Measurements from ENCODE around the gene IGHMBP2.

Gene IGHMBP2

DNA sequence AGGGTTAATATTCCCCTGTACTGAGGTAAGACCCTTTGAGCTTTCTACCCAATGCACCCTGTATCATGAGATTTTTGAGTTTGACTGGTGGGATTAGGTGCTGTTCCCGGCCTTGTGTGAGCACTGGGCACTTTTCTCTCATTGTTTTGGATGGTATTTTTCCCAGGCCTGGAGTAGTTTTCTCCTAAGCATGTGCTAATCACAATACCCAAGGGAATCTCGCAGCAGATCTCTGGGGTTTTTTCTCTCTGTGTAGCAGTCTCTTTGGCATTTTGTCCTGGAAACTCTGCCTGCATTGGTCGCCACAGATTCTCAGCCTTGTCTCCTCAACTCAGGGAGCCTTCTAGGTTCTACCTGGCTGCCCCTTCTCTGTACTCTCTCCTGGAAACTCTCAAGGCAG, 19.9 kb downstream of the IGHMBP2 start:
- H3K4me3 ChIP-seq (ENCODE audit: insufficient read depth in 1 of 2, low read depth in 1 of 2, low read length in 2 of 2), result no peak overlapping the region
- H3K36me3 ChIP-seq (ENCODE audit: control insufficient read depth in 1 of 2, insufficient read depth in 2 of 2, low read depth in 1 of 2, low read length in 2 of 2), result peaks cover 50 to 92% of the 10 kb centered on the region in 2 experiments
- no peak overlapping the region for H2BK5ac ChIP-seq (ENCODE audit: low read depth, low read length, poor library complexity, severe bottlenecking)
- no peak overlapping the region for H3K18ac ChIP-seq (ENCODE audit: low read depth in 1 of 2, low read length in 2 of 2)
- H2BK120ac ChIP-seq (ENCODE audit: low read depth, low read length), result no peak overlapping the region
- no peaks in the 10 kb centered on the region for H3K4me1 ChIP-seq (ENCODE audit: control insufficient read depth, insufficient read depth, low read depth, low read length)
- 99% methylated on average over 3 of the region's 3 CpGs for WGBS
- H3K14ac ChIP-seq (ENCODE audit: low read length in 2 of 2), result no peak overlapping the region
- no peak overlapping the region for H3K27ac ChIP-seq (ENCODE audit: low read length, poor library complexity, severe bottlenecking)
- no peak overlapping the region for H2AFZ ChIP-seq (ENCODE audit: low read depth, low read length)
- no peak overlapping the region for H2BK15ac ChIP-seq (ENCODE audit: low read depth, poor library complexity, severe bottlenecking)
- no peak overlapping the region for H4K91ac ChIP-seq (ENCODE audit: low read length)
- H4K8ac ChIP-seq (ENCODE audit: low read length), result no peak overlapping the region
- peaks cover 38% of the 10 kb centered on the region for H3K9me3 ChIP-seq (ENCODE audit: control insufficient read depth, low read length)
- no peak overlapping the region for H3K23ac ChIP-seq (ENCODE audit: low read length in 2 of 2)
- no peak overlapping the region for H2AK5ac ChIP-seq (ENCODE audit: low read length, severe bottlenecking)
- DNase-seq, result no peak
- no peak overlapping the region for H3K4ac ChIP-seq (ENCODE audit: low read depth in 1 of 2, low read length in 2 of 2)
- no peak overlapping the region for H2BK12ac ChIP-seq (ENCODE audit: low read length in 2 of 2)
- no peak overlapping the region for H3K9ac ChIP-seq (ENCODE audit: low read length)
- no peak overlapping the region for H3K4me2 ChIP-seq (ENCODE audit: low read length, poor library complexity, severe bottlenecking)
- peaks cover 21% of the 10 kb centered on the region for H3K79me1 ChIP-seq (replicated peaks; ENCODE audit: low read length, poor library complexity, severe bottlenecking)
- no peaks in the 10 kb centered on the region for H3K27me3 ChIP-seq (ENCODE audit: control insufficient read depth in 1 of 2, insufficient read depth in 1 of 2, low read length in 2 of 2)

DNA sequence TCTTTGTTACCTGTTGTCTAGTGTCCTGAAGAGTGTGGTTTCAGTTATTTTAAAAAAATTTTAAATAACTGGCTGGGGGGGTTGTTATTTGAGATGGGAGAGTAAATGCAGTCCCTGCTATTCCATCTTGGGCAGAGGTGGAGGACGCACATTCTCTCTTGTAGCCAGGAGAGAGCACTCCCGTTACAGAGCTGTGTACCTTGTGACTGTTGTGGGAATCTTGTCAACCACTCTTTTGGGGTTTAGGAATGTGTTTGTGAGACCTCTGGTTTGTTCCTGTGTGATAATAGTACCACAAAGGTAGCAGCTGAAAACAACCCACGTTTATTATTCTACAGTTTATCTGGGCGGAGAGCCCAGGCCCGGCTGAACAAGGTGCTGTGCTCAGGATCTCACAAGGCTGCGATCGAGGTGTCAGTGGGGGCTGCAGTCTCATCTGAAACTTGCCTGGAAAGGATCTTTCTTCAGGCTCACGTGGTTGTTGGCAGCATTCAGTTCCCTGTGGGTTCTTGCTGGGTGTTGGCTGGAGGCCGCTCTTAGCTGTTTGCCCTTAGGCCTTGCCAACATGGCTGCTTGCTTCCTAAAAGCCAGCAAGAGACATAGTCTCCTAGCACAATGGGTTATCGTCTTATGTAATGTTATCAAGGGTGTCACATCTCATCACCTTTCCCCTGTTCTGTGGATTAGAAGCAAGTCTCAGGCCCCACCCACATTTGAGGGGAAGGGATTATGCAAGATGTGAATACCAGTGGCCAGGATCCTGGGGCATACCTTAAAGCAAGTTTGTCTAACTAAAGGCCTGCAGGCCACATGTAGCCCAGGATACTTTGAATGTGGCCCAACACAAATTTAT, 20.6 kb downstream of the IGHMBP2 start:
- Histone ChIP-seq H2BK15ac (ENCODE audit: low read depth, poor library complexity, severe bottlenecking) (no peak overlapping the region), H3K36me3 (ENCODE audit: control insufficient read depth in 1 of 2, insufficient read depth in 2 of 2, low read depth in 1 of 2, low read length in 2 of 2) (peaks cover 53 to 92% of the 10 kb centered on the region in 2 experiments), H3K9me3 (ENCODE audit: control insufficient read depth, low read length) (peaks cover 38% of the 10 kb centered on the region), H3K4ac (ENCODE audit: low read depth in 1 of 2, low read length in 2 of 2) (no peak overlapping the region), H3K4me3 (ENCODE audit: insufficient read depth in 1 of 2, low read depth in 1 of 2, low read length in 2 of 2) (peak overlapping the region in 1 of 2 experiments; percentile 33), H3K79me1 (replicated peaks; ENCODE audit: low read length, poor library complexity, severe bottlenecking) (peaks cover 24% of the 10 kb centered on the region), H2BK120ac (ENCODE audit: low read depth, low read length) (no peak overlapping the region), H4K8ac (ENCODE audit: low read length) (no peak overlapping the region), H4K91ac (ENCODE audit: low read length) (no peak overlapping the region), H2AK5ac (ENCODE audit: low read length, severe bottlenecking) (no peak overlapping the region), H3K4me2 (ENCODE audit: low read length, poor library complexity, severe bottlenecking) (no peak overlapping the region), H2BK12ac (ENCODE audit: low read length in 2 of 2) (no peak overlapping the region), H3K23ac (ENCODE audit: low read length in 2 of 2) (peak overlapping the region in 1 of 2 experiments; percentile 27), H2AFZ (ENCODE audit: low read depth, low read length) (no peak overlapping the region), H3K18ac (ENCODE audit: low read depth in 1 of 2, low read length in 2 of 2) (no peak overlapping the region), H3K4me1 (ENCODE audit: control insufficient read depth, insufficient read depth, low read depth, low read length) (no peaks in the 10 kb centered on the region), H3K27me3 (ENCODE audit: control insufficient read depth in 1 of 2, insufficient read depth in 1 of 2, low read length in 2 of 2) (no peaks in the 10 kb centered on the region), H3K9ac (ENCODE audit: low read length) (no peak overlapping the region), H3K14ac (ENCODE audit: low read length in 2 of 2) (no peak overlapping the region), H3K27ac (ENCODE audit: low read length, poor library complexity, severe bottlenecking) (no peak overlapping the region), H2BK5ac (ENCODE audit: low read depth, low read length, poor library complexity, severe bottlenecking) (no peak overlapping the region)
- 89% methylated on average over 10 of the region's 10 CpGs for WGBS
- DNase-seq, result no peak

DNA sequence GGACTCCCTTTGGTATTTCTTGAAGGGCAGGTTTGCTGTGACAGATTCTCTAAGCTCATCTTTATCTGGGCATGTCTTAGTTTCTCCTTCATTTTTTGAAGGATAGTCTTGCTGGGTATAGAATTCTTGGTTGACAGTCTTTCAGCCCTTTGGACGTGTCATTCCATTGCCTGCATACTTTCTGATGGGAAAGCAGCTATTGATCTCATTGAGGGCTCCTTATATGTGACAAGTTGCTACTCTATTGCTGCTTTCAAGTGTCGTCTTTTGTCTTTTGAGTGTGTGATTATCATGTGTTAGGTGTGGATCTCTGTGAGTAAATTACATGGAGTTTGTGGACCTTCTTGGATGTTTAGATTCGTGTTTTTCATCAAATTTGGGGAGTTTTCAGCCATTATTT, 21.9 kb downstream of the IGHMBP2 start:
- H4K91ac ChIP-seq (ENCODE audit: low read length), result no peak overlapping the region
- H3K9me3 ChIP-seq (ENCODE audit: control insufficient read depth, low read length), result peaks cover 38% of the 10 kb centered on the region
- no peak overlapping the region for H3K4me2 ChIP-seq (ENCODE audit: low read length, poor library complexity, severe bottlenecking)
- no peak overlapping the region for H3K18ac ChIP-seq (ENCODE audit: low read depth in 1 of 2, low read length in 2 of 2)
- H2BK12ac ChIP-seq (ENCODE audit: low read length in 2 of 2), result no peak overlapping the region
- 63% methylated on average over 3 of the region's 3 CpGs for WGBS
- H3K9ac ChIP-seq (ENCODE audit: low read length), result no peak overlapping the region
- H3K27me3 ChIP-seq (ENCODE audit: control insufficient read depth in 1 of 2, insufficient read depth in 1 of 2, low read length in 2 of 2), result no peaks in the 10 kb centered on the region
- no peak overlapping the region for H3K4me3 ChIP-seq (ENCODE audit: insufficient read depth in 1 of 2, low read depth in 1 of 2, low read length in 2 of 2)
- H2BK5ac ChIP-seq (ENCODE audit: low read depth, low read length, poor library complexity, severe bottlenecking), result no peak overlapping the region
- H2AK5ac ChIP-seq (ENCODE audit: low read length, severe bottlenecking), result no peak overlapping the region
- no peak overlapping the region for H2BK120ac ChIP-seq (ENCODE audit: low read depth, low read length)
- peaks cover 60 to 92% of the 10 kb centered on the region in 2 experiments for H3K36me3 ChIP-seq (ENCODE audit: control insufficient read depth in 1 of 2, insufficient read depth in 2 of 2, low read depth in 1 of 2, low read length in 2 of 2)
- no peak overlapping the region for H2AFZ ChIP-seq (ENCODE audit: low read depth, low read length)
- no peak overlapping the region for H3K14ac ChIP-seq (ENCODE audit: low read length in 2 of 2)
- peaks cover 1% of the 10 kb centered on the region for H3K4me1 ChIP-seq (ENCODE audit: control insufficient read depth, insufficient read depth, low read depth, low read length)
- H2BK15ac ChIP-seq (ENCODE audit: low read depth, poor library complexity, severe bottlenecking), result no peak overlapping the region
- no peak overlapping the region for H3K4ac ChIP-seq (ENCODE audit: low read depth in 1 of 2, low read length in 2 of 2)
- no peak for DNase-seq
- no peak overlapping the region for H4K8ac ChIP-seq (ENCODE audit: low read length)
- no peak overlapping the region for H3K23ac ChIP-seq (ENCODE audit: low read length in 2 of 2)
- peaks cover 24% of the 10 kb centered on the region for H3K79me1 ChIP-seq (replicated peaks; ENCODE audit: low read length, poor library complexity, severe bottlenecking)
- H3K27ac ChIP-seq (ENCODE audit: low read length, poor library complexity, severe bottlenecking), result no peak overlapping the region

DNA sequence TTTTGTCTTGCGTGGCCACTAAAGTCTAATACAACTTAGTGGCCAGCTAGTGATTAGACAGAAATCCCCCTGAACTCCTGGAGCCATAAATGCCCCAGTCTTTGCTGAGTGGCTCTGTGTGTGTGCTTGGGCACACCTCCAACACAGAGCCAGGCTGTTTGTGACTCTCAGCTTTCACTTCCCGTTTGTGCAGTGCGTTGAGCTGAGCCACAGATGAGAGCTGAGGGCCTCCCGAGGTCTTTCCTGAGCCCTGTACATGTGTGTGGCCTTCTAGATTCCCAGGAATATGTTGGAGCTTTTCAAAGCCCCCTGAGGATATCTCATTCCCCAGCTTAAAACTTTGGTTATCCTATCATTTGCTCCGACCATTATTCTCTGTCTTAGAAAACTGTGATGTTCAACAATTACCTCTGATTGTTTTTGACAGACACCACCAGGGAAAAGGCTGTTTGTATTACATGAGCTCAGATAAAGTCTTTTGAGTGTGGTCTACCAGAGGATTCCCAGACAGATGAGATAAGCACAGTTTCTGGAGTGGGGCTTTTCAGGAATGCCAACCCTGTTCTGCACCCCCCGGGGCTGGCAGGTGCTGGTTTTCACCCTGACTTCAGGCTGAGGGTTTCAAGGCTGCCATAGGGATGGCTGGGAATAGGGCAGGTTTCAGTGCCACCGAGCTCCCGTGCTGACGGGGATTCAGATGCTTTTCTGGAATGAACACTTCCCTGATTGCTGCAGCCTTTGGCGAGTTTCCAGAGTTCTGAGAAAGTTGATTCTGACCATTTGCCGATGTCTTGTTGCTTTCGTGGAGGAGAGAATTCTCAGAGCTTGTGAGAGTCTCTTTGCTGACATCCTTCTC, 23.8 kb downstream of the IGHMBP2 start:
- Histone ChIP-seq H2BK5ac (ENCODE audit: low read depth, low read length, poor library complexity, severe bottlenecking) (no peak overlapping the region), H2BK15ac (ENCODE audit: low read depth, poor library complexity, severe bottlenecking) (no peak overlapping the region), H3K18ac (ENCODE audit: low read depth in 1 of 2, low read length in 2 of 2) (no peak overlapping the region), H2BK120ac (ENCODE audit: low read depth, low read length) (no peak overlapping the region), H4K8ac (ENCODE audit: low read length) (no peak overlapping the region), H2BK12ac (ENCODE audit: low read length in 2 of 2) (no peak overlapping the region), H4K91ac (ENCODE audit: low read length) (no peak overlapping the region), H3K4me3 (ENCODE audit: insufficient read depth in 1 of 2, low read depth in 1 of 2, low read length in 2 of 2) (no peak overlapping the region), H2AK5ac (ENCODE audit: low read length, severe bottlenecking) (no peak overlapping the region), H3K23ac (ENCODE audit: low read length in 2 of 2) (no peak overlapping the region), H3K79me1 (replicated peaks; ENCODE audit: low read length, poor library complexity, severe bottlenecking) (peaks cover 24% of the 10 kb centered on the region), H3K36me3 (ENCODE audit: control insufficient read depth in 1 of 2, insufficient read depth in 2 of 2, low read depth in 1 of 2, low read length in 2 of 2) (peaks cover 71 to 87% of the 10 kb centered on the region in 2 experiments), H3K9me3 (ENCODE audit: control insufficient read depth, low read length) (peaks cover 38% of the 10 kb centered on the region), H3K27me3 (ENCODE audit: control insufficient read depth in 1 of 2, insufficient read depth in 1 of 2, low read length in 2 of 2) (no peaks in the 10 kb centered on the region), H3K27ac (ENCODE audit: low read length, poor library complexity, severe bottlenecking) (no peak overlapping the region), H3K14ac (ENCODE audit: low read length in 2 of 2) (no peak overlapping the region), H2AFZ (ENCODE audit: low read depth, low read length) (no peak overlapping the region), H3K4ac (ENCODE audit: low read depth in 1 of 2, low read length in 2 of 2) (no peak overlapping the region), H3K9ac (ENCODE audit: low read length) (no peak overlapping the region), H3K4me1 (ENCODE audit: control insufficient read depth, insufficient read depth, low read depth, low read length) (peaks cover 1% of the 10 kb centered on the region), H3K4me2 (ENCODE audit: low read length, poor library complexity, severe bottlenecking) (no peak overlapping the region)
- 96% methylated on average over 11 of the region's 12 CpGs for WGBS
- DNase-seq, result no peak
